T1000 (cell line): ENCODE data around the gene ADGRG2.

Source experiments
- DNase-seq: peaks from one replicate; lab custom pipeline; 2025; ENCODE audit warnings: mixed read lengths; lab: John Stamatoyannopoulos, UW

ADGRG2 gene, protein sequence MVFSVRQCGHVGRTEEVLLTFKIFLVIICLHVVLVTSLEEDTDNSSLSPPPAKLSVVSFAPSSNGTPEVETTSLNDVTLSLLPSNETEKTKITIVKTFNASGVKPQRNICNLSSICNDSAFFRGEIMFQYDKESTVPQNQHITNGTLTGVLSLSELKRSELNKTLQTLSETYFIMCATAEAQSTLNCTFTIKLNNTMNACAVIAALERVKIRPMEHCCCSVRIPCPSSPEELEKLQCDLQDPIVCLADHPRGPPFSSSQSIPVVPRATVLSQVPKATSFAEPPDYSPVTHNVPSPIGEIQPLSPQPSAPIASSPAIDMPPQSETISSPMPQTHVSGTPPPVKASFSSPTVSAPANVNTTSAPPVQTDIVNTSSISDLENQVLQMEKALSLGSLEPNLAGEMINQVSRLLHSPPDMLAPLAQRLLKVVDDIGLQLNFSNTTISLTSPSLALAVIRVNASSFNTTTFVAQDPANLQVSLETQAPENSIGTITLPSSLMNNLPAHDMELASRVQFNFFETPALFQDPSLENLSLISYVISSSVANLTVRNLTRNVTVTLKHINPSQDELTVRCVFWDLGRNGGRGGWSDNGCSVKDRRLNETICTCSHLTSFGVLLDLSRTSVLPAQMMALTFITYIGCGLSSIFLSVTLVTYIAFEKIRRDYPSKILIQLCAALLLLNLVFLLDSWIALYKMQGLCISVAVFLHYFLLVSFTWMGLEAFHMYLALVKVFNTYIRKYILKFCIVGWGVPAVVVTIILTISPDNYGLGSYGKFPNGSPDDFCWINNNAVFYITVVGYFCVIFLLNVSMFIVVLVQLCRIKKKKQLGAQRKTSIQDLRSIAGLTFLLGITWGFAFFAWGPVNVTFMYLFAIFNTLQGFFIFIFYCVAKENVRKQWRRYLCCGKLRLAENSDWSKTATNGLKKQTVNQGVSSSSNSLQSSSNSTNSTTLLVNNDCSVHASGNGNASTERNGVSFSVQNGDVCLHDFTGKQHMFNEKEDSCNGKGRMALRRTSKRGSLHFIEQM

DNA sequence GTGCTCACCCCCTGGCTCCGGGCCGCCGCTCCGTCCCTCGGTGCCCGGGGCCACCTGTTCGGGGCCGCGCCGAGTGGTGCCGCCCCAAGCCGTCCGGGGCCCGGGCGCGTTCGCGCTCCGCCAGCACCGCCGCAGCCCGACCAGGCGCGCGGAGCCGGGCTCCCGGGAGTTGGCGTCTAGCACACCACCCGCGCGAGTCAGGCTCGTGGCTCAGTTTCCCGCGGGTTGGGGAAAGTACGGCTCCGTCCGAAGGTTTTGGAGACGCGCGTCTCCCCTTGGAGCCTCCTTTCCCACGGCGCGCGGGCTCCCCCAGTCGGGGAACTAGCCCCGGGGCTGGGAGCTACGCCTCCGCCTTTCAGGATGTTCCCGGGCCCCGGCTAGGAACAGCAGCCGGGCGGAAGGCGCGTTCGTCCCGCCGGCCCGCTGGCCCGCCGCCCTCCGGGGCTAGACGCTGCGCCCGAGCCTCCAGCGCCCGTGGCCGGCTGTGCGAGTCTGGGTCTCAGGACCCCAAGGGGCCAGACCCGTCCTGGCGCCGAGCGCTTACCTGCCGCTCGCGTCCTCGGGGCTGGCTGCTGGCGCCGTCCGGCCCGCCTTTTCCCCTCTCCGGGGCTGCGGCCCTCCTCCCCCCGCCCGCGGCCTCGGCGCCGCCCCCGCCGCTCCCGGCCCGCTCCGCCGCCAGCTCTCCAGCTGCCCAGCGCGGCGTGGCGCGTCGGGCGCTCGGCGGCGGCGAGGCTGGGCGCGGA lies at the start of gene ADGRG2:
TSS of gene ADGRG2 (minus strand) at position 571 of the 743 bp plus-strand sequence. CDS start 53,634 bp downstream, outside the sequence.
- peak; percentile 1 for DNase-seq

DNA sequence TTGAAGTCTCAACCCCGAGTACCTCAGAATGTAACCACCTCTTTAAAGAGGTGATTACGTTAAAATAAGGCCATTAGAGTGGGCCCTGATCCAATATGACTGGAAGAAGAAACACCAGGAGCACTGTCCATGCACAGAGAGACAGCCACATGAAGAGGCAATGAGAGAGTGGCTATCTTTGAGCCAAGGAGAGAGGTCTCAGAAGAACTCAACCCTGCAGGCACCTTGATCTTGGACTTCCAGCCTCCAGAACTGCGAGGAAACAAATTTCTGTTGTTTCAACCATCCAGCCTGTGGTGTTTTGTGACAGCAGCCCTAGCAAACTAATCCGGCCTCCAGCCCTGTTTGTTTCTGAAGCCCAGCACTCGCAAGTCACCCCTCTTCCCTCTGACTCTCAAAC lies 46.3 kb upstream of the ADGRG2 start:
- DNase-seq, result no peak

DNA sequence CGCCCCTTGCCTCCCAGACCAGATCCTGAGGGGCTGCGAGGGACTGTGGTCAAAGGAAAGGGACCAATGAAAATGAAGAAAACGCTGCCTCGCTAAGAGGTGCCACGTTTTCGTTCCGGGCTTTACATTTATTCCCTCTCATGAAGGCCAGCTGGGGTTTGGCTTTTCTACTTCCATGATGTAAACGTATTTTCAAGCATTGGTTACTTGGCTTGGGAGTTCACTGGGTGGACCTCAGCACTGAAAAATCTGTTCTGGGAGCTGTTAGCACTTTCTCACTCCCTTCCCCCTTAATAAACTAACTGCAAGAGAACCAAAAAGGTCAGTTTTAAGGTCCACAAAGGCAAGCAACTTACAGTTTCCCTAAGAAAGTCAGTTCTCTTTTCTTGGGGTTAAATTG lies 40.6 kb upstream of the ADGRG2 start:
- no peak for DNase-seq

DNA sequence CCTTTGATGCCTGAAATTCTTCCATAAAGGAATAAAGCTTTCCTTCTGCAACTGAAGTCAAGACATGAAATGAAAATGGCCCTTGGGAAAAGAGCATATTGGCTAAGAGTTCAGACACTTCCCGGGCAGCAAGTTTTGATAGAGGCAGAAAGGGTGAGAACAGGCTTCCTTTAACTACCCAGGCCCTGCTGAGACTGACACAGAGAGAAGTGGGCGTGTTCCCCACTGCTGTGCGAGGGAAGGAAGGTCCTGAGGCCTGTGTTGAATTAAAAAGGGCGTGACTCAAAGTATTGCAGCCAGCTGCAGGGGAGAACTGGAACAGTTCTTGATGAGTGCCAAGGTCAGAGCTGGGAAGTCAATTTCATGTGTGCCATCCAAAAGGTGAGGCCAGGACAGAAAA lies 33.9 kb upstream of the ADGRG2 start:
- no peak for DNase-seq

DNA sequence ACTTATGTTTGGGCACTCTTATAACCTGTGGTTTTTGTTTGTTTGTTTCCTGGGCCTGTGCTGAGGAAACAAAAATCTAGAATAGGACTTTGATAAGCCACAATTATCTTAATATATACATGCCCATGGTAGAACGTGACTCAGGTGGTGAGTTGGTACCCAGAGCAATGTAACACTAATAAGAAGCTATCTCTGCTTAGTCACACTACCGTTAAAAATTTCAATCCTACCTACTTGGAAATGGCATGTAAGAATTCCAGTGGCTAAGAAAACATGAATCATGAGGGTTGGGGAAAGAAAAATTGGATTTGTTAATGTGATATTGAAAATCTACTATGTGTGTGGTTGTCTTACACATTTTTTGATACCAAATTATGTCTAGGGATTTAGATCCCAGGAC lies 30.5 kb upstream of the ADGRG2 start:
- no peak for DNase-seq

DNA sequence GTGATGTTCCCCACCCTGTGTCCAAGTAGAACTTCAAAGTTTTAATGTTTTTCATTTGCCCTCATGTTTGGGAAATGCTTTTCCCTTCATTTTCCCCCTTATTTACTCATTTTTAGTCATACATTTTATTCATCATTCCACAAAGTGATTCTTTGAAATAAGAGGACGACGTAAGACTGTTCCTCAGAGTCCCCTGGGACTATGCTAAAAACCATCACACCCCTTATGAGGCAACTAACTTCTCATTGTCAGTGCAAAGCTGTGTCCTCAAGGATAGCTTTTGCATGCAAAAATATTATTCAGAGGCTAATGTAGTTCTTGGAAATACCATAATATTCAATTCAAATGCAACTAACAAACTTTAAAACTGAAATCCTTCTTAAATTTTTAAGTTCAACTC lies 14.8 kb upstream of the ADGRG2 start:
- DNase-seq, result no peak

DNA sequence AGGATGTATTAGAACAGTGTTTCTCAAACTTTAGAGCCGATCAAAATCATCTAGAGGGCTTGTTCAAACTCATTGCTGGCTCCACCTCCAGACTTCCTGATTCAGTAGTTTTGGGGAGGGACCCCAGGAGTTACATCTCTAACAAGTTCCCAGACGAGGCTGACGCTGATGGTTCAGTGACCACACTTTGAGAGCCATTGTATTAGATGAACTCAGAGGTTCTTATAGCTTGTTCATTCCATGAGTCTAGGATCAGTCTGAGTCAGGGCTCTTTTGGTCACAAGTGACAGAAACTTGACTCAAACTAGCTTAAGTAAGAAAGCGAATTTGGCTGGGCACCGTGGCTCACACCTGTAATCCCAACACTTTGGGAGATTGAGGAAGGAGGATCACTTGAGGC lies 11.5 kb upstream of the ADGRG2 start:
- no peak for DNase-seq

DNA sequence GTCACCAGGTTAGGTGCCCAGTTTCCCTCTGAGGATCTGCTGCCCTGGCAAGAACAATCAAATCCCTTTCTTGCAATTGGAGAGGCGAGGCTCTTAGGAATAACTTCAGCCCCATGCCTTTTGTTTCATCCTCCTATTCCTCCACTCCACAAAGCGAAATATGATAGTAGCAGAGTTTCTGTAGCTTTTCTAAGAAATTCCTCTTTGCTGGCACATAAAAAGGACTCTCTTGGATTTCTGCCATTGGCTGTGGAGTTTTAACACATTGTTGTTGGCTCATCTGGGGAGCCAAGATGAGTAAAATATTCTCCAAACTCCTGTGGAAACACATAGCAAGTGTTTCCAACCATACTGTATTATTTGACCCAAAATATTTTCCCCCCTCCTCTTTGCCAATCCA lies 11.0 kb upstream of the ADGRG2 start:
- DNase-seq, result no peak

DNA sequence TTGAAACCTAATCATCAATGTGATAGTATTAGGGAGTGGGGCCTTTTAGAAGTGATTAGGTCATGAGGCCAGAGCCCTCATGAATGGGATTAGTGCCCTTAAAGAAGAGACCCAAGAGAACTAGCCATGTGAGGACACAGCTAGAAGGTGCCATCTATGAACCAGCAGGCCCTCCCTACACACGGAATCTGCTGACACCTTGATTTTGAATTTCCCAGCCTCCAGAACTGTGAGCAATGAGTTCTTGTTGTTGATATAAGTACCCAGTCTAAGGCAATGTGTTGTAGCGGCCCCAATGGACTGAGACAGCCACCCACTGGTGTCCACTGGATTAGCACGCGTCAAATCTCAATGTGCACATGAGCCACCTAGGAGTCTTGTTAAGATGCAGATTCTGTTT lies 8.4 kb upstream of the ADGRG2 start:
- no peak for DNase-seq

DNA sequence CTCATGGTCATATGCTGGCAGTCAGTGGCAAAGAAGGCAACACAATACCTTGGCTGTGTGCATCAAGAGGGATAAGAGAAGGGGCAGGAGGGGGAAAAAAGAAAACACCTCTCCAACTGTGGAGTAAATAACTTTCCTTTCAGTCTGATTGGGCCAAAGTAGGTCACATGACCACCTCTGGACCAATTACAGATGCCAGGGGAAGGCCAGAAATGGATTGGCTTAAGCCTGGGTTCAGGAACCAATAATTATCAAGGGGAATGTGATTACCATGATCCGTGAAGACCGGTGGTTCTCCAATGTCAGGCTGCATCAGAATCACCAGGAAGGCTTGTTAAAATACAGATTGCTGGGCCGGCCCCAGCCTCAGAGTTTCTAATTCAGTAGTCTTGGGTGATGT lies 7.4 kb upstream of the ADGRG2 start:
- DNase-seq, result no peak

DNA sequence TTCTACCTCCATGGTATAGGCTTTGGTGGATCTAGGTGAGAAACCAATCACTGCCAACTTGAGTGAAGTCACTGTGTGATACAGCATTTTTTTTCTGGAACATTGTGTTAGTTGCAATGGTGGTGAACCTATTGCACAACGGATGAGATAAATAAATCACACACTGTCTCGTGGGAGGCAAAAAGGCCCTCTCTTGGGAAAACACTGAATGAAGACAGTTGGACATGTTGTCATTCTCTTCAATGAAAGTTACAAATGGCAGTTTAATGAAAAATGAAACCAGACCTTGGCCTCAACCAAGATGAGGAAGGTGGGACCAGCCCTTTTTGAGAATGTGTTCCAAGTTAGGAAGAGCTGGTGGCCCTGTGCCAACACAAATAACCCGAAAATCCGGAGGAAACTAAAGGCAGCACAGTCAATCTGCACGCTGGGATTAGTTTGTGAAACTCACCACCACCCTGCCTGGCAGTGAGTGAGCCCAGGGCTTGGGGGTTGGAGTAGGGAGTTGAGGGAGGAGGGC lies 5.4 kb upstream of the ADGRG2 start:
- no peak for DNase-seq

DNA sequence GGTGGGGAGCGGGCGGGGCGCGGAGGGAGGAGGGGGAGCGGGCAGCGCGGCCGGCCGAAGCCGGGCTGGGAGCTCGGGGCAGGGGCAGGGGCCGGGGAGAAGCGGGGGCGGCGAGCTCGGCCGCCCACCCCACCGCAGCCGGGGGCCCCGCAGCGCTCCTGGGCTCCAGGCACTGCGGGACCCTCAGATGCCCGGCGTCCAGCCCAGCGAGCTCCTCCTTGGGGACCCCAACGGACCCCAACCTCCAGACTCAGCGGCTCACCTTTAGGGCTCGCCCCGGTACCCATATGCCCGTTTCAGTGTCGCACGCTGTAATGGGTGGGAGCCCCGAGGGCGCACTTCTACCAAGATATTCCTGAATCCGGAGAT lies 357 bp upstream of the ADGRG2 start:
- no peak for DNase-seq

DNA sequence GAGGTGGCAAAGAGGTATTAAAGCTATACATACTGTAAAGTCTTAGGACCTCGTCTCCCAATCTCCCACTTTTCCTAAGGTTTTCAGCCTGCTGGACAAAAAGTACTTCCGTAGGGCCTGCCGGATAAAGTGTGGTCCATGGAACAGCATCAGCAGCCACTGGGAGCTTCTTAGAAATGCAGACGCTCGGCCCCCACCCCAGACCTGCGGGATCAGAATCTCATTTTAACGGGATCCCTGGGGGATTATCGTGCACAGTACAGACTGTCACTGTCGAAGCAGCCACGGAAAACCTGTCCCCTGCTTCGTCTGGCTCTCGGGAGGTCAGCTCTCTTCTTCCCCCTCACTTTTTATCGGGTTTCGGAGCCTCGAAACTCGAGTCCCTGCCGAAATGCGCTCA lies 802 bp downstream of the ADGRG2 start:
- DNase-seq, result no peak

DNA sequence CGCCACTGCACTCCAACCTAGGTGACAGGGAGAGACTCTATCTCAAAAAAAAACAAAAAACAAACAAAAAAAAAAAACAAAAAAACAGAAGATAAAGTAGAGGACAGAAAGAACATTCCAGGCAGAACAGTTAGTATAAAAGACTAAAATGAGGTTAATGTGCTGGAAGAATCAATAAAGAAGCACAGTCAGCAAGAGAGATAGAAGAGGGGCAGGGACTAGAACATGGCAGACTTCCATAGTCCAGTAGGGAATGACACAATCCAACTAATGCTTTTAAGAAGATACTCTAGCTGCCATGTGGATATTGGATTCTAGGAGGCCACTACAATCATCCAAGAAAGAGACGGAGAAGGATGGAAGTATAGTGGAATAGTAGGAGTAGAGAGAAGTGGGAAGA lies 11.6 kb downstream of the ADGRG2 start:
- DNase-seq, result no peak

DNA sequence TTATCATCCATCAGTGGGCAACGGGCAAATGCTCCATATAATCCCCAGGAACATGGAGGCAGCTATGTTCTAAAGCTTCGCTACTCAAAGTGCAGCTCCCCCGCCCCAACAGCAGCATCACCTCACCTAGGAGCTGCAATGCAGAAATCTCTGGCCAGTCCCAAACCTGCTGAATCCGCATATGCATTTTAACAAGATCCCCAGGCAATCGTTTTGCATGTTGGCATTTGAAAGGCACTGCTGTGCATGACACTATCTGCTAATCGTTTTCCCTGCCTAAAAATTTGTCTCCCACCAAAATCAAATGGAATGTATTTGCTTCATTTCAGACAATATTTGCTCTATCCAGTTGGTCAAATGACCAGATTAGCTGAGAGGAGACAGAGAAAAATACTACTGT lies 15.2 kb downstream of the ADGRG2 start:
- DNase-seq, result no peak

DNA sequence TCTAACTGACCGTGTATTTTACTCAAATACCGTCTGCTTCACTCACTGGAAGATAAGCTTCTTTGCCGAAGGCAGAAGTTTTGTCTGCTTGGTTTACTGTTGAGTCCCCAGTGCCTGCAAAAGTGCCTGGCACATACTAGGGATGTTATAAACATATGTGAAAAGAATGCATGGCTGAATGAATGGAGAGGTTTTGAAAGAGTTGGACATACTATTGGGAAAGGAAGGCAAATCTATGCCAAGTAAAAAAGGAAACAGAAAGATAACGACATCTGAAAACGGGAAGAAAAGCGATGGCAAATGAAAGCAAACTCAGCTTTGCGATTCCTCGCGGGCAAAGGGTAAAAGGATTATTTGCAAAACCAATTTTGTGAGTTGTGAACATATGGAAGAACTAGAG lies 21.7 kb downstream of the ADGRG2 start:
- no peak for DNase-seq

DNA sequence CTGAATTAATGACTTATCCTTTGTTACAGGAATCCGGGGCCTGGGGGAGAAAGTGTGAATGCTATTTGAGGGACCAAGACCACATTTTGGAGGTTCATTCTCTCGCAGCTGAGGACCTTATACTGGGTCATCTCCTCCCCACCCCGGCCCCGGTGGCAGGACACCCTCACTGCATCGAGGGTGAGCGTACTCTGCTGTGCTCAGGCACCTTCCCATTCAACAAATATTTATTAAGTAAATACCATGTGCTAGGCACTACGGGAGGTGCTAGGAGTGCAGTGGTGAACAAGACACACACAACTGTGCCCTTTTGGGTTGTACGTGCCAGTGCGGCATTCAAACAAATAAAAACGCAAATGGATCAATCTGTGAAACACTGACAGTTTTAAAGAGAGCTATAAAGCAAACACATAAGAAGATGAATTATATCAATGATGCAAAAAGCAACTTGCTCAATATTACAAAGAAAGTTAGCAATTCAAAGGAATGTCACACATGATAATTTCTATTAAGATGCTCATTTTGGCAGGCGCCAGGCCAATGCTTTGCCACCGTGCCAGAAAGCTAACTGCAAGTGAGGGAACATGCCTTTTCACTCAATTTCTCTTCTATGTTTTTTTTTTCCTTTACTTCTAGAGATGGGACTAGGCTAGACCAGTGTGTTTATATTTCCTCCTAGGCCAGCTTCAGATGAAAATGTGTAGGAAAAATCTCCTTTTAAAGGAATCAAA lies 24.6 kb downstream of the ADGRG2 start:
- DNase-seq, result no peak

DNA sequence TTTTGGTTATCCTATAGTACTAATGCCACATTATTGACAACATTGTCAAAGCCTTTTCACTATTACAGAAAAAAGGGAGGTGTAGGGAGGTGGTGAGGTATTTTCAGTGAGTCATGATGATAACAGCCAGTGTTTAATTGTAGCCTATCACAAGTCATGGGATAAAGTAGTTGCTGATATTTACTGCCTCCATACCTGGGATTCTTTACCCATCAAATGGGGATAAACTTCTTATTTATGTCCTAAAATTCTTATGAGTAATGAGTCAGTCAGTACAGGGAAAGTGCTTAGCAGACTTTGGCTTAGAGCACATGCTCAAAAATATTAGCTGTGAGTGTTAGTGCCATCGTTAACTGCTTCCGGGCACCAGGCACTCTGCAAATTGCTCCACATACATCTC lies 25.7 kb downstream of the ADGRG2 start:
- no peak for DNase-seq

DNA sequence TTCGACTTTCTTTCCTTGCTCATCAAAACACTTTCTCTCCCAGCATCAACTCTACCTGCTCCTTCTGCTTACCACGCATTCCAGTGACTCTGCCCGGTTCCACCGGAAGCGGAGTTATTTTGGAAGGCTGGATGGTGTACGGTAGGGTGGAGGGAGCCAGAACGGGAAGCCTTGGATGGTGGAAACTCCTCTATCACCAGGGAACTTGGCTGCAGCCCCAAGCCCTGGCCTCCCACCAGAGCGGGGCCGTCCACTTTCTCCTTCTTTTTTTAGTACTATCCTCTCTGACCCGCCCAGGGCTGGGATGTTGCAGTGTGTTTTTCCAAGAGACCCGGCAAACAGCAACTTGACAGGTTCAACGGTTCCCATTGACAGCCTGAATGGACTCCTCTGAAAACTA lies 27.6 kb downstream of the ADGRG2 start:
- no peak for DNase-seq

DNA sequence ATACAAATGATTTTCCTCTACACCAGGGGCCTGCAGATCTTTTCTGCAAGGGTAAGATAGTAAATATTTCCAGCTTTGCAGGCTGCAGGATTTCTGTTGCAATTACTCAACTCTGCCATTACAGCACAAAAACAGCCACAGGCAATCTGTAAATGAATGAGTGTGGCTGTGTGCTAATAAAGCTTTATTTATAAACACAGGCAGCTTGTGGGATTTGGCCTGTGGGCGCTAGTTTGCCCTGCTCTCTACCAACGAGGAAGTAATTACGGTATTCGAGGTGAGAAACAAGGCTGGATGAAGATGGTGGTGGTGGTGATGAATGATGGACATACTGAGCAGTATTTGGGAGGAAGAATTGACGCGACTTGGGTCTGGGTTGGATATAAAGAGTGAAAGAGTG lies 30.7 kb downstream of the ADGRG2 start:
- DNase-seq, result no peak

DNA sequence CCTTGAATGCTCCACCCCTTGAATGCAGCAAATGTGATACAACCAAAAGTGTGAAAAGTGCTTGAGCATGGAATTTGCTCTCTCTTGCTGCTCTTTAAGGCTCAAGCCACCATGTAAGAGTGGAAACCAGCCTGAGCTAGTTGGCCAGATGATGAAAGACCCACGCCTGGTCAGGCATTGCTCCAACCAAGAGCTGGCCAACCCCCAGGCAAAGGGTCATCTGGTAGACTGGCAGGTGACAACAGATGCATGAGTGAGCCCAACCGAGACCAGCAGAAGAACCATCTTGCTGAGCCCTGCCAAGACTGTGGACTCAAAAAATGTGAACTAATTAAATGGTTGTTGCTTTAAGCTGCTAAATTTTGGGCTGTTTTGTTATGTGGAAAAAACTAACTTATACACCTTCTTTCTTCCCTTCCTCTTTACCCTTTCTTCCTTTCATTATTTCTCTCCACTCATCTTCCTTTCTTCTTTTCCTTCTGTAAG lies 32.7 kb downstream of the ADGRG2 start:
- DNase-seq, result no peak
